ENCODE results near the gene EEF2.

GRCh38 chr19:3995607-3996006 lies 10.3 kb upstream of the EEF2 start:
- no peak for TF ChIP-seq TCF12 (IDR thresholded peaks at IDR 0.05; ENCODE audit: low read depth)
- TF ChIP-seq NFIC (IDR thresholded peaks at IDR 0.05) = no peak
- TF ChIP-seq YY1 (IDR thresholded peaks at IDR 0.05; ENCODE audit: low read depth) = no peak
- TF ChIP-seq USF1 (IDR thresholded peaks at IDR 0.05) = no peak
- no peak for TF ChIP-seq FOXM1 (IDR thresholded peaks at IDR 0.05; ENCODE audit: borderline replicate concordance, low read depth)
- TF ChIP-seq EP300 (IDR thresholded peaks at IDR 0.05; ENCODE audit: borderline replicate concordance) = no peak
- no peak for TF ChIP-seq REST (IDR thresholded peaks at IDR 0.05; ENCODE audit: low read depth)

All from Ishikawa (cell line).